ENCODE data around the gene HCFC1R1. TPM values are rescaled to one million over a fixed set of nuclear protein-coding genes. Genes with fewer than 3 reads are reported as not detected.

Gene HCFC1R1
- total RNA-seq, 1 experiment from 2014 or later: 60.0 TPM

DNA sequence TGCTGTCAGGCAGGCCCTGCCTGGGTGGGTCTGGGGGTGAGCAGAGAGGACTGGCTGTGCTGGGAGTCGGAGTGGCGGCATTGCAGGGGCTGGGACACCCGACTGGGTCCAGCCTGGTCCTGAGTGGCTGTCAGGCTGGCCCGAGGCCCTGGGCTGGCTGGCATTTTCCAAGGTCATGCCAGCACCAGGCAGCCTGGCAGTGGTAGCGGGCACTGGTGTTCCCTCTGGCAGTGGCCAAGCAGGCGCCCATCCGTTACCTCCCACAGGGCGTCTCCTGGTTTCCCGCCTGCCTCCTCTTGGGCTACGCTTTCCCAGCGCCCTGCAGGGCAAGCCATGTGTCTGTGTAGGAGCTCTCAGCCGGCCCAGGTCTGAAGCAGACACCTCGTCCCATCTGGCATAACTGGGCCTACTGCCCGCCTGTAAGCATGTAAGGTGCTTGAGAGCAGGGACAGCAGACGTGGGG, 37.8 kb downstream of the HCFC1R1 start:
- Histone ChIP-seq H3K27me3 (ENCODE audit: insufficient read depth, low read length) (no peaks in the 10 kb centered on the region), H3K9me2 (ENCODE audit: insufficient read depth) (no peaks in the 10 kb centered on the region), H2AFZ (ENCODE audit: low read depth, low read length, poor library complexity, severe bottlenecking) (no peak overlapping the region), H3K9ac (ENCODE audit: low read length) (no peak overlapping the region), H3K27ac (ENCODE audit: low read depth, low read length) (no peak overlapping the region), H4K20me1 (ENCODE audit: insufficient read depth) (no peaks in the 10 kb centered on the region), H3K4me3 (replicated peaks in 1 of 2; ENCODE audit: low read depth in 1 of 2, low read length in 2 of 2) (no peak overlapping the region), H3K36me3 (ENCODE audit: control insufficient read depth in 1 of 2, insufficient read depth in 2 of 2, low read length in 2 of 2) (no peaks in the 10 kb centered on the region), H3K4me2 (ENCODE audit: low read length) (no peak overlapping the region), H3K9me3 (ENCODE audit: control insufficient read depth in 1 of 2, insufficient read depth in 1 of 2, low read depth in 1 of 2, low read length in 2 of 2) (no peaks in the 10 kb centered on the region), H3K79me2 (ENCODE audit: insufficient read depth, low read length) (no peaks in the 10 kb centered on the region; the same call in 1 of the 2 replicates), H3K4me1 (ENCODE audit: control insufficient read depth in 1 of 2, insufficient read depth in 2 of 2, low read length in 2 of 2) (peaks cover 24 to 46% of the 10 kb centered on the region in 2 experiments)
- ChIA-PET POLR2A (interaction anchor here (1.5 kb wide), 1 partner anchor 34 kb away, joined by 3 read pairs; the partner anchor contains the start of gene TNFRSF12A), RAD21 (ENCODE audit: low non-redundant PET in 1 of 2, low total read pairs in 2 of 2, uncharacterized antibody in 2 of 2, unreplicated experiment in 2 of 2) (no interaction called here), CTCF (interaction anchor here (1.1 kb wide), 1 partner anchor 46 kb away, joined by 3 read pairs; no protein-coding TSS in a partner anchor)
- no TSS peak for BruUV-seq (replicated peaks)
- DNase-seq (ENCODE audit: low read depth, low spot score) (no peak), ATAC-seq (no peak)
- TF ChIP-seq ZNF274 (IDR thresholded peaks at IDR 0.05; ENCODE audit: low read depth, low read length) (no peak), JUND (IDR thresholded peaks at IDR 0.05) (no peak), YY1 (IDR thresholded peaks at IDR 0.05; ENCODE audit: extremely low read depth, insufficient replicate concordance, low read depth, low read length) (no peak), RAD21 (IDR thresholded peaks at IDR 0.05; ENCODE audit: low read depth) (no peak), SRF (IDR thresholded peaks at IDR 0.05; ENCODE audit: low read depth) (no peak), EZH2phosphoT487 (IDR thresholded peaks at IDR 0.05; ENCODE audit: borderline replicate concordance) (no peak), EGR1 (IDR thresholded peaks at IDR 0.05; ENCODE audit: low read depth) (no peak), ELF1 (IDR thresholded peaks at IDR 0.05; ENCODE audit: borderline replicate concordance, low read depth) (no peak), EZH2 (IDR thresholded peaks at IDR 0.05) (no peak), POLR2A (IDR thresholded peaks at IDR 0.05; ENCODE audit: borderline replicate concordance, extremely low read depth, insufficient read depth, insufficient read length) (no peak)
- TF ChIP-seq, protein P1, sequence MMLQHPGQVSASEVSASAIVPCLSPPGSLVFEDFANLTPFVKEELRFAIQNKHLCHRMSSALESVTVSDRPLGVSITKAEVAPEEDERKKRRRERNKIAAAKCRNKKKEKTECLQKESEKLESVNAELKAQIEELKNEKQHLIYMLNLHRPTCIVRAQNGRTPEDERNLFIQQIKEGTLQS (IDR thresholded peaks at IDR 0.05): no peak
- TF ChIP-seq, protein P2, sequence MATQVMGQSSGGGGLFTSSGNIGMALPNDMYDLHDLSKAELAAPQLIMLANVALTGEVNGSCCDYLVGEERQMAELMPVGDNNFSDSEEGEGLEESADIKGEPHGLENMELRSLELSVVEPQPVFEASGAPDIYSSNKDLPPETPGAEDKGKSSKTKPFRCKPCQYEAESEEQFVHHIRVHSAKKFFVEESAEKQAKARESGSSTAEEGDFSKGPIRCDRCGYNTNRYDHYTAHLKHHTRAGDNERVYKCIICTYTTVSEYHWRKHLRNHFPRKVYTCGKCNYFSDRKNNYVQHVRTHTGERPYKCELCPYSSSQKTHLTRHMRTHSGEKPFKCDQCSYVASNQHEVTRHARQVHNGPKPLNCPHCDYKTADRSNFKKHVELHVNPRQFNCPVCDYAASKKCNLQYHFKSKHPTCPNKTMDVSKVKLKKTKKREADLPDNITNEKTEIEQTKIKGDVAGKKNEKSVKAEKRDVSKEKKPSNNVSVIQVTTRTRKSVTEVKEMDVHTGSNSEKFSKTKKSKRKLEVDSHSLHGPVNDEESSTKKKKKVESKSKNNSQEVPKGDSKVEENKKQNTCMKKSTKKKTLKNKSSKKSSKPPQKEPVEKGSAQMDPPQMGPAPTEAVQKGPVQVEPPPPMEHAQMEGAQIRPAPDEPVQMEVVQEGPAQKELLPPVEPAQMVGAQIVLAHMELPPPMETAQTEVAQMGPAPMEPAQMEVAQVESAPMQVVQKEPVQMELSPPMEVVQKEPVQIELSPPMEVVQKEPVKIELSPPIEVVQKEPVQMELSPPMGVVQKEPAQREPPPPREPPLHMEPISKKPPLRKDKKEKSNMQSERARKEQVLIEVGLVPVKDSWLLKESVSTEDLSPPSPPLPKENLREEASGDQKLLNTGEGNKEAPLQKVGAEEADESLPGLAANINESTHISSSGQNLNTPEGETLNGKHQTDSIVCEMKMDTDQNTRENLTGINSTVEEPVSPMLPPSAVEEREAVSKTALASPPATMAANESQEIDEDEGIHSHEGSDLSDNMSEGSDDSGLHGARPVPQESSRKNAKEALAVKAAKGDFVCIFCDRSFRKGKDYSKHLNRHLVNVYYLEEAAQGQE (IDR thresholded peaks at IDR 0.05; ENCODE audit: low read depth): no peak
- TF ChIP-seq, protein P3, sequence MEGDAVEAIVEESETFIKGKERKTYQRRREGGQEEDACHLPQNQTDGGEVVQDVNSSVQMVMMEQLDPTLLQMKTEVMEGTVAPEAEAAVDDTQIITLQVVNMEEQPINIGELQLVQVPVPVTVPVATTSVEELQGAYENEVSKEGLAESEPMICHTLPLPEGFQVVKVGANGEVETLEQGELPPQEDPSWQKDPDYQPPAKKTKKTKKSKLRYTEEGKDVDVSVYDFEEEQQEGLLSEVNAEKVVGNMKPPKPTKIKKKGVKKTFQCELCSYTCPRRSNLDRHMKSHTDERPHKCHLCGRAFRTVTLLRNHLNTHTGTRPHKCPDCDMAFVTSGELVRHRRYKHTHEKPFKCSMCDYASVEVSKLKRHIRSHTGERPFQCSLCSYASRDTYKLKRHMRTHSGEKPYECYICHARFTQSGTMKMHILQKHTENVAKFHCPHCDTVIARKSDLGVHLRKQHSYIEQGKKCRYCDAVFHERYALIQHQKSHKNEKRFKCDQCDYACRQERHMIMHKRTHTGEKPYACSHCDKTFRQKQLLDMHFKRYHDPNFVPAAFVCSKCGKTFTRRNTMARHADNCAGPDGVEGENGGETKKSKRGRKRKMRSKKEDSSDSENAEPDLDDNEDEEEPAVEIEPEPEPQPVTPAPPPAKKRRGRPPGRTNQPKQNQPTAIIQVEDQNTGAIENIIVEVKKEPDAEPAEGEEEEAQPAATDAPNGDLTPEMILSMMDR (IDR thresholded peaks at IDR 0.05 in 2 of 3, conservative IDR thresholded peaks at IDR 0.05 in 1 of 3; ENCODE audit: borderline replicate concordance in 1 of 3, insufficient read depth in 1 of 3, low read depth in 2 of 3, low read length in 2 of 3): no peak
- intact Hi-C loops (cut with micrococcal nuclease): no loop called here

All from HCT116 (cell line).